HFF-Myc (cell line): ENCODE measurements around the gene ERFE.

ENCODE experiments used
- DNase-seq: peaks from one replicate; pipeline ENCODE4 v3.0.0-alpha.2; 2011; ENCODE audit warnings: low read depth; ENCODE audit errors: extremely low read depth
- H3K4me3 ChIP-seq: replicated peaks from 2 replicates; pipeline ENCODE4 v1.5.1; 2011; ENCODE audit warnings: low read depth, mild to moderate bottlenecking, control low read depth, low read length
- TF ChIP-seq, protein P1 (sequence below): IDR thresholded peaks from 2 replicates; pipeline ENCODE4 v1.5.1; 2012; ENCODE audit warnings: mild to moderate bottlenecking, low read depth, low read length, control low read depth; ENCODE audit errors: missing control alignments

ERFE gene

DNA sequence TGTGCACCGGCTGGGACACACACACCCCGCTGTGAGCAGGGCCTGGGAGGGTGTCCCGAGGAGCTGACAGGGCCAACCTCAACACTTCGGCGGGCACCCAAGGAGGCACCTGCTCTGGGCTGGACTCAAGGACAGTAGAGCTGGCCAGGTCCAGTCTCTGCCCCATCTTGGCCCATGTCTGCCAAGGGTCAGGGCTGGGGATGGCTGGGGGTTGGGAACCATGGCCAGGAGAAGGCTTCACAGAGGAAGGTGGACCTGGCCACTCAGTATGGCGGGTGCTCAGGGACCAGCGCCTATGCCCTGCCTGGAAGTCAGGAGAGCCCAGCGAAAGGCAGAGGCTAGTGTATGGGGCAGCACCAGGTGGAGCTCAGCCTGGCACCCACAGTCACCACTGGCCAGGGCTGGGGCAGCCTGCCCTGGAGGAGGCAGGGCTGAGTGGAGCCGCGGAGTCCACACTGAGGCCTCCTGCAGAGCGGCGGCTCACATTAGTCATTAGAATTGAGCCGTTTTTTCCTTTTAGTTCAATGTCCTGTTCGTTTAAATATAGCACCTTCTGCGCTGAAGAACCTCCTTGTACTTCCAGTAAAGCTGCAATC lies 4.2 kb downstream of the ERFE start:
- no peak overlapping the region for H3K4me3 ChIP-seq
- TF ChIP-seq, protein P1, sequence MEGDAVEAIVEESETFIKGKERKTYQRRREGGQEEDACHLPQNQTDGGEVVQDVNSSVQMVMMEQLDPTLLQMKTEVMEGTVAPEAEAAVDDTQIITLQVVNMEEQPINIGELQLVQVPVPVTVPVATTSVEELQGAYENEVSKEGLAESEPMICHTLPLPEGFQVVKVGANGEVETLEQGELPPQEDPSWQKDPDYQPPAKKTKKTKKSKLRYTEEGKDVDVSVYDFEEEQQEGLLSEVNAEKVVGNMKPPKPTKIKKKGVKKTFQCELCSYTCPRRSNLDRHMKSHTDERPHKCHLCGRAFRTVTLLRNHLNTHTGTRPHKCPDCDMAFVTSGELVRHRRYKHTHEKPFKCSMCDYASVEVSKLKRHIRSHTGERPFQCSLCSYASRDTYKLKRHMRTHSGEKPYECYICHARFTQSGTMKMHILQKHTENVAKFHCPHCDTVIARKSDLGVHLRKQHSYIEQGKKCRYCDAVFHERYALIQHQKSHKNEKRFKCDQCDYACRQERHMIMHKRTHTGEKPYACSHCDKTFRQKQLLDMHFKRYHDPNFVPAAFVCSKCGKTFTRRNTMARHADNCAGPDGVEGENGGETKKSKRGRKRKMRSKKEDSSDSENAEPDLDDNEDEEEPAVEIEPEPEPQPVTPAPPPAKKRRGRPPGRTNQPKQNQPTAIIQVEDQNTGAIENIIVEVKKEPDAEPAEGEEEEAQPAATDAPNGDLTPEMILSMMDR: no peak
- DNase-seq: no peak

DNA sequence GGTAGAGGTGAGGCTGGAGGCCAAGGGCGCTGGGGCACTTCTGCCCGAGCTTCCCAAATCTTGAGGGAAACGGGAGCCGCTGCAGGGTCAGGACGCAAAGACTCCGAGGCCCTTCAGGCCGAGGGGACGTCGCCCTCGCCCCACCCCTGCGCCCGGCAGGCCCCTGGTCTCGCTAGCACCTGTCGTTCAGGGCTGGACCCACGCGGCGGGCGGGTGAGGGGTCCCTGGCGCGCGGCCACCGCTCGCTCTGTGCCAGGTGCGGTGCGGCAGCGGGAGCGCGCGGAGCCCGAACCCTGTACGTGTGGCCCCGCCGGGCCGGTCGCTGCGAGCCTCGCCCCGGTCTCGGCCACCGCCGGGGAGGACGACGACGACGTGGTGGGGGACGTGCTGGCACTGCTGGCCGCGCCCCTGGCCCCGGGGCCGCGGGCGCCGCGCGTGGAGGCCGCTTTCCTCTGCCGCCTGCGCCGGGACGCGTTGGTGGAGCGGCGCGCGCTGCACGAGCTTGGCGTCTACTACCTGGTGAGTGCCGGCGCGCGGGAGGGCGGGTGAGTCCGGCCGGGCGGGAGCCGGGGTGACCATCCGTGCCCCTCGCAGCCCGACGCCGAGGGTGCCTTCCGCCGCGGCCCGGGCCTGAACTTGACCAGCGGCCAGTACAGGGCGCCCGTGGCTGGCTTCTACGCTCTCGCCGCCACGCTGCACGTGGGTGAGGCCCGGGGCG lies 4.9 kb downstream of the ERFE start:
- no peak overlapping the region for H3K4me3 ChIP-seq
- TF ChIP-seq, protein P1: no peak
- no peak for DNase-seq

DNA sequence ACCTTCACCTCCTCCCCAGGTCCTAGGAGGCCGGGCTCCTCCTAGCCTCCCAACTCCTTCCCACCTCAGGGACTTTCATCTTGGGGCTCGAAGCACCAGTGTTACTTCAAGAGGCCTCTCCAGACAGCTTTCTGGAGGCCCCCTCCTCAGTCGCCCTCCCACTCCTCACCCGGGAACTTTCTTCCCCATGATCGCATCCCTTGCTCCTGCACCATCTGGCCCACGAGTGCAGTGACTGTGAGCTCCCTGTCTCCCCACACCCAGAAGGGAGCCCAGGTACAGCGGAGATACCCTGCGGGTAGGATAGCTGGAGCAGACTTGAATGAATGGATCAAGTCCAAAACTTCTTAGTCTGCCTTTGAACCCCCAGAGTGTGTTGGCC lies 6.1 kb downstream of the ERFE start:
- H3K4me3 ChIP-seq: no peak overlapping the region
- no peak for DNase-seq
- TF ChIP-seq, protein P1: no peak

DNA sequence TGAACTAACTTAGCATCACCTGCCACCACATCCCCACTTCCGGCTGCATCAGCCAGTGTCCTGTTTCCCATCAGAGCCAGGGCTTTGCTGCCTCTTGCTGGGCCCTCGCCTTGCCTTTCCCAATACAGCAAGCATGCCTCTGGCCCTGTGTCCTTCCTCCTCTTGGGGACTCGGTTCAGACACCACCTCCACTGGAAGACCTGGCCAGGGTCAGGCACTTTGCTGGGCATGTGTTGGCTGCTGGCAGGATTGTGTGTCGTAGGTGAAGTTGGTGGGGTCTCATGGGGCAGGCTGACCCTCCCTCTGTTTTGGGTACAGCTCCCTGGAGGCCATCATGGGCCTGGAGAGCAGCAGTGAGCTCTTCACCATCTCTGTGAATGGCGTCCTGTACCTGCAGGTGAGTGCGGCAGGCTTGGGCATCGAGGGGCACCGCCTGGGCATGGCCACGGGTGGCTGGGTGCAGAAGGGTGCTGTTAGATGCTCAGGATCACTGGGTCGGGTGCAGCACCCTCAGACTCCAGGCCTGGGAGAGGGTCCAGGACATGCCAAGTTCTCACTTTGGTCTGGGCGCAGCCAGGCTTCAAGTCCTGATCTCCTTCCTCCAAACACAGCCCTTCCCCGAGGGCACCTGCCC lies 6.6 kb downstream of the ERFE start:
- TF ChIP-seq, protein P1: no peak
- no peak for DNase-seq
- no peak overlapping the region for H3K4me3 ChIP-seq

DNA sequence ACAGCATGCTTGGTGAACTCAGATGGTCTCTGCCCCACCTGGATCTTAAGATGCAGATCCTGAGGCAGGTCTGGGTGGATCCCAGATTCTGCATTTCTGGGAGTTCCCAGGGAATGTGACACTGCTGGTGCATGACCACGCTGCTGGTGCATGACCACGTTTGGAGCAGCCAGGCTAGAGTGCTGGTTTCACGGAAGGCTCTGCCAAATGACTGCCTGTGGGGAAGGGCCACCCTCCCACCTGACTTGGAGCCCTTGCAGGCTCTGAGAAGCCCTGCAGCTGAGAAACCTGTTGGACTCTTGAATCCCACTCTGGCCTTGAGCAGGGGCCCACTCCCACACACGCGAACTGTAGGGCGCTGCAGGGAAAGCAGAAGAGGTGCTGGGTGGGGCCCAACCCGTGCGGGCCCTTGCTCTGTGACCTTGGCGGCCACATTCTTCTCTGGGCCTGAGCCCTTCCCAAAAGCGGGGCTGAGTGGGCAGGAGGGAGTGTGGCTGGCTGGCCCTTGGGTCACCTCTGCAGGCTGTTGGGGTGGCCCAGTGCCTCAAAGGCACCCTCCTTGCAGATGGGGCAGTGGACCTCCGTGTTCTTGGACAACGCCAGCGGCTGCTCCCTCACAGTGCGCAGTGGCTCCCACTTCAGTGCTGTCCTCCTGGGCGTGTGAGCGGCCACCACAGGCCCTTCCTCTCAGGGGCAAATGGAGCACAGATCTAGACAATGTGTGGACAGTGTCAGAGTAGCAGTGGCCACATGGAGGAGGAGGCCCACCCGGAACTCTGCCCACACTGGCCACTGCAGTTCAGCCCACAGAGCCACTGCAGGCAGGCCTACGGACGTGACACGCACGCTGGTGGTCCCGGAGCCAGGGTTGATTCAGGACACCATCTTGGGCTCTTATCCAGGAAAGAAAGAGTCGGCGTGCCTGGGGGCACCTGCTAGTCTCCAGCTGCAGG lies 7.9 kb downstream of the ERFE start:
- no peak for DNase-seq
- TF ChIP-seq, protein P1: no peak
- no peak overlapping the region for H3K4me3 ChIP-seq

DNA sequence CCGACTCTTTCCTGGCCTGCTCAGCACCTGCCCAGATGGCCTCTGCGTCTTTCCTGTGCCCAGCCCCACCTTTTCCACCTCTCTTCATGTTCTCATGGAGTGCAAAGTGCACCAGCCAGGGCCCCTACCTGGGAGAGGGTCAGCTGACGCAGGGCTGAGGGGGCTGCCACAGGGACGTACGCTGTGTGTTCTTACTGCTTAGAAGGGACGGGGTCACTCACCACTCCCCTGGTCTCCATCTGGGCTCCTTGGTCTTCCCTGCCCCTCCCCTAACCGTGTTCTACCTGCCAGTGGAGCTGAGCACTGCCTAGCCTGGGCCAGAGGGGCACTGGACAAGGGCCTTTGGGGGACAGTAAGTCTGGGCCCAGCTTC lies 8.6 kb downstream of the ERFE start:
- H3K4me3 ChIP-seq: no peak overlapping the region
- no peak for DNase-seq
- TF ChIP-seq, protein P1: no peak
